ENCODE results near the gene ATG7.

- TF ChIP-seq E2F6 (IDR thresholded peaks at IDR 0.05; ENCODE audit: borderline replicate concordance, low read depth) (no peak), MAX (IDR thresholded peaks at IDR 0.05) (no peak)
Observed at GRCh38 chr3:11306817-11307589, 34.8 kb downstream of the ATG7 start.

Data from A549 (cell line).